Measurements from ENCODE around the gene RIMS4. TPM values are rescaled to one million over a fixed set of nuclear protein-coding genes. Genes with fewer than 3 reads are reported as not detected.
A peak's percentile ranks its signal among the peaks of the same experiment; 100 is the strongest.

The RIMS4 gene
- total RNA-seq, 1 donor from 2014 or later: 0.11 TPM

GRCh38 chr20:44711237-44711636 is 99.1 kb downstream of the RIMS4 start:
- H3K36me3 ChIP-seq: no peaks in the 10 kb centered on the region
- peaks cover 63% of the 10 kb centered on the region for H3K4me1 ChIP-seq
- DNase-seq: peak; percentile 55
- peak overlapping the region; percentile 95 for H3K27ac ChIP-seq (replicated peaks)
- H3K9me3 ChIP-seq (replicated peaks): no peaks in the 10 kb centered on the region
- no peak for TF ChIP-seq CTCF (IDR thresholded peaks at IDR 0.05; ENCODE audit: borderline replicate concordance)
- H3K4me3 ChIP-seq: no peak overlapping the region
- intact Hi-C loops (cut with micrococcal nuclease): no loop called here
- H3K27me3 ChIP-seq (ENCODE audit: low read depth): no peaks in the 10 kb centered on the region

- Histone ChIP-seq H3K36me3 (no peaks in the 10 kb centered on the region), H3K4me3 (no peak overlapping the region), H3K9me3 (replicated peaks) (no peaks in the 10 kb centered on the region), H3K27me3 (ENCODE audit: low read depth) (no peaks in the 10 kb centered on the region), H3K4me1 (peaks cover 56% of the 10 kb centered on the region), H3K27ac (replicated peaks) (no peak overlapping the region)
- no peak for DNase-seq
- TF ChIP-seq CTCF (IDR thresholded peaks at IDR 0.05; ENCODE audit: borderline replicate concordance): no peak
- intact Hi-C loops (cut with micrococcal nuclease): no loop called here
Observed at GRCh38 chr20:44709797-44710196, 100.5 kb downstream of the RIMS4 start.

GRCh38 chr20:44709380-44709779 is 101.0 kb downstream of the RIMS4 start:
- no peak overlapping the region for H3K4me3 ChIP-seq
- H3K27me3 ChIP-seq (ENCODE audit: low read depth): no peaks in the 10 kb centered on the region
- TF ChIP-seq CTCF (IDR thresholded peaks at IDR 0.05; ENCODE audit: borderline replicate concordance): no peak
- intact Hi-C loops (cut with micrococcal nuclease): no loop called here
- H3K27ac ChIP-seq (replicated peaks): no peak overlapping the region
- no peaks in the 10 kb centered on the region for H3K36me3 ChIP-seq
- no peak for DNase-seq
- peaks cover 52% of the 10 kb centered on the region for H3K4me1 ChIP-seq
- H3K9me3 ChIP-seq (replicated peaks): no peaks in the 10 kb centered on the region

- DNase-seq: no peak
- no peaks in the 10 kb centered on the region for H3K9me3 ChIP-seq (replicated peaks)
- peaks cover 53% of the 10 kb centered on the region for H3K4me1 ChIP-seq
- H3K4me3 ChIP-seq: no peak overlapping the region
- no peaks in the 10 kb centered on the region for H3K36me3 ChIP-seq
- intact Hi-C loops (cut with micrococcal nuclease): no loop called here
- peak overlapping the region; percentile 85 for H3K27ac ChIP-seq (replicated peaks)
- H3K27me3 ChIP-seq (ENCODE audit: low read depth): no peaks in the 10 kb centered on the region
- TF ChIP-seq CTCF (IDR thresholded peaks at IDR 0.05; ENCODE audit: borderline replicate concordance): no peak
Observed at GRCh38 chr20:44707018-44707579, 103.2 kb downstream of the RIMS4 start.

- no peak overlapping the region for H3K4me3 ChIP-seq
- no peaks in the 10 kb centered on the region for H3K36me3 ChIP-seq
- peaks cover 53% of the 10 kb centered on the region for H3K4me1 ChIP-seq
- DNase-seq: peak; percentile 52
- H3K27ac ChIP-seq (replicated peaks): peak overlapping the region; percentile 85
- H3K27me3 ChIP-seq (ENCODE audit: low read depth): no peaks in the 10 kb centered on the region
- TF ChIP-seq CTCF (IDR thresholded peaks at IDR 0.05; ENCODE audit: borderline replicate concordance): no peak
- intact Hi-C loops (cut with micrococcal nuclease): no loop called here
- H3K9me3 ChIP-seq (replicated peaks): no peaks in the 10 kb centered on the region
Observed at GRCh38 chr20:44706301-44707017, 103.9 kb downstream of the RIMS4 start.

All from left ventricle myocardium inferior (tissue), 1 donor.